HepG2 (cell line): ENCODE data around the gene SRSF4. TPM values are rescaled to one million over a fixed set of nuclear protein-coding genes. Genes with fewer than 3 reads are reported as not detected.

Experiments used
- ATAC-seq: fragments of 200-7000 bp; cut with Tn5 transposase; 3 replicates; pipeline ENCODE4 v1.9.1; 2020; ENCODE audit warnings: mild to moderate bottlenecking, moderate library complexity
- BruUV-seq: library from RNA; stranded (reverse); fragments of 400-500 nt; replicated peaks from 2 replicates; lab custom pipeline; 2021; lab: Mats Ljungman, UMichigan
- CTCF ChIA-PET: fragments of 300-600 bp; formaldehyde crosslinking; extraction: SDS; loops from one replicate; lab custom pipeline; 2021; ENCODE audit warnings: low total read pairs, inconsistent platforms, low intra/inter-chr PET ratio; lab: Yijun Ruan, JAX
- POLR2A ChIA-PET: fragments of 350-600 bp; sonication (Branson Sonifier 250); formaldehyde crosslinking; loops from one replicate; lab custom pipeline; 2020; ENCODE audit warnings: antibody characterized with exemption, inconsistent platforms; lab: Yijun Ruan, JAX
- DNase-seq: peaks from one replicate; pipeline ENCODE4 v3.0.0-alpha.2; 2015; ENCODE audit warnings: low spot score
- FAIRE-seq: peaks from 3 replicates; lab custom pipeline; 2011; peaks lifted over from hg19 to GRCh38; lab: Jason Lieb, UNC
- H2AFZ ChIP-seq: one replicate; pipeline ENCODE4 v1.6.1; 2011; ENCODE audit warnings: low read length, inconsistent platforms
- H3K27ac ChIP-seq: fragments of 300-600 bp; 3 replicates; pipeline ENCODE4 v1.8.0; 2011; ENCODE audit warnings: mixed run types, mild to moderate bottlenecking, mixed read lengths, low read length, inconsistent platforms; ENCODE audit not compliant: insufficient read depth; ENCODE audit errors: extremely low read length
- H3K27me3 ChIP-seq, 2 experiments: fragments of 200-600 bp in 1 of 2; 2 replicates in 1 of 2; 3 replicates in 1 of 2; pipeline versions ENCODE4 v1.6.0 to v1.8.0; 2011; ENCODE audit warnings: low read length in 2 of 2, mild to moderate bottlenecking in 2 of 2, moderate library complexity in 2 of 2, inconsistent platforms in 1 of 2; ENCODE audit not compliant: insufficient read depth in 2 of 2, control insufficient read depth in 1 of 2
- H3K36me3 ChIP-seq, 2 experiments: fragments of 200-600 bp in 1 of 2; replicated peaks in 1 of 2; 2 replicates in 1 of 2; 3 replicates in 1 of 2; pipeline versions ENCODE4 v1.5.1 to v1.8.0; 2011; ENCODE audit warnings: low read length in 2 of 2, inconsistent platforms in 1 of 2; ENCODE audit not compliant: insufficient read depth in 2 of 2, control insufficient read depth in 1 of 2
- H3K4me1 ChIP-seq: 2 replicates; pipeline ENCODE4 v1.5.1; 2012; ENCODE audit warnings: low read length, inconsistent platforms; ENCODE audit not compliant: insufficient read depth
- H3K4me2 ChIP-seq: 2 replicates; pipeline ENCODE4 v1.6.0; 2011; ENCODE audit warnings: low read depth, low read length, inconsistent platforms
- H3K4me3 ChIP-seq, 3 experiments: fragments of 200-600 bp in 1 of 3; sonication (generic), shearing (Covaris generic) in 1 of 3; replicated peaks in 1 of 3; 2 replicates each; pipeline ENCODE4 v1.5.1; 2011 to 2016; ENCODE audit warnings: low read length in 3 of 3, inconsistent platforms in 2 of 3, low read depth in 2 of 3, mild to moderate bottlenecking in 2 of 3, control low read depth in 1 of 3, mixed read lengths in 1 of 3; ENCODE audit not compliant: insufficient read depth in 1 of 3
- H3K79me2 ChIP-seq: one replicate; pipeline ENCODE4 v1.6.1; 2011; ENCODE audit warnings: low read length, inconsistent platforms; ENCODE audit not compliant: insufficient read depth
- H3K9ac ChIP-seq: 2 replicates; pipeline ENCODE4 v1.6.0; 2011; ENCODE audit warnings: mild to moderate bottlenecking, low read depth, low read length, inconsistent platforms; ENCODE audit not compliant: insufficient read depth
- H3K9me3 ChIP-seq: 2 replicates; pipeline ENCODE4 v1.5.1; 2012; ENCODE audit warnings: mild to moderate bottlenecking, low read length
- H4K20me1 ChIP-seq: 2 replicates; pipeline ENCODE4 v1.6.0; 2011; ENCODE audit warnings: inconsistent platforms, mild to moderate bottlenecking, low read length, moderate library complexity; ENCODE audit not compliant: insufficient read depth
- ARHGAP35 ChIP-seq: sonication (generic); formaldehyde crosslinking; IDR thresholded peaks from 2 replicates; pipeline ENCODE4 v1.9.0; 2022; ENCODE audit warnings: mild to moderate bottlenecking, inconsistent platforms, moderate library complexity, missing genetic modification reagents, borderline replicate concordance
- ATF1 ChIP-seq: IDR thresholded peaks from 2 replicates; pipeline ENCODE4 v1.6.1; 2016; ENCODE audit warnings: mild to moderate bottlenecking, control low read depth
- BRCA1 ChIP-seq: sonication (generic); formaldehyde crosslinking; IDR thresholded peaks from 2 replicates; pipeline ENCODE4 v1.4.0; 2020; ENCODE audit warnings: missing genetic modification reagents
- CBX5 ChIP-seq: sonication (generic); formaldehyde crosslinking; IDR thresholded peaks from 2 replicates; pipeline ENCODE4 v1.4.0; 2020; ENCODE audit warnings: missing genetic modification reagents, borderline replicate concordance
- DNMT1 ChIP-seq: sonication (generic); formaldehyde crosslinking; IDR thresholded peaks from 2 replicates; pipeline ENCODE4 v1.5.1; 2020; ENCODE audit warnings: mild to moderate bottlenecking, missing genetic modification reagents
- HDAC6 ChIP-seq: fragments of 200-600 bp; sonication (generic); IDR thresholded peaks from 2 replicates; pipeline ENCODE4 v1.7.0; 2017; ENCODE audit warnings: mild to moderate bottlenecking, antibody characterized with exemption, low read length, low read depth
- ISL2 ChIP-seq: sonication (generic); formaldehyde crosslinking; IDR thresholded peaks from 2 replicates; pipeline ENCODE4 v1.5.0; 2020; ENCODE audit warnings: missing genetic modification reagents
- PAF1 ChIP-seq: IDR thresholded peaks from 2 replicates; pipeline ENCODE4 v1.6.1; 2016; ENCODE audit warnings: missing genetic modification reagents, missing compliant biosample characterization
- SMARCE1 ChIP-seq: fragments of 450-650 bp; IDR thresholded peaks from 2 replicates; pipeline ENCODE4 v1.6.1; 2017; ENCODE audit warnings: borderline replicate concordance
- TOPORS ChIP-seq: sonication (generic); formaldehyde crosslinking; IDR thresholded peaks from 2 replicates; pipeline ENCODE4 v1.8.0; 2023; ENCODE audit warnings: mild to moderate bottlenecking, missing genetic modification reagents
- YEATS4 ChIP-seq: sonication (generic); formaldehyde crosslinking; IDR thresholded peaks from 2 replicates; pipeline ENCODE4 v1.4.0; 2020; ENCODE audit warnings: missing genetic modification reagents, borderline replicate concordance
- ZBTB38 ChIP-seq: sonication (generic); formaldehyde crosslinking; IDR thresholded peaks from 2 replicates; pipeline ENCODE4 v1.5.1; 2020; ENCODE audit warnings: mild to moderate bottlenecking, missing genetic modification reagents
- ZNF670 ChIP-seq: sonication (generic); formaldehyde crosslinking; IDR thresholded peaks from 2 replicates; pipeline ENCODE4 v1.8.0; 2022; ENCODE audit warnings: mild to moderate bottlenecking, missing genetic modification reagents, borderline replicate concordance
- WGBS: methylation state at CpG from one replicate; pipeline ENCODE4 v1.1.6; 2017; ENCODE audit warnings: low lambda C conversion rate; 5-methylcytosine and 5-hydroxymethylcytosine counted together
- in situ Hi-C: cut with HindIII; loops from 2 replicates; pipeline ENCODE4 v1.10.0; 2017; ENCODE audit warnings: low pct_unique_long_range_greater_than_20kb; ENCODE audit not compliant: extremely low pct_ligation_motif_present
- intact Hi-C: fragments of 100-400 bp; cut with micrococcal nuclease; formaldehyde crosslinking; loops from one replicate; pipeline ENCODE4 v1.10.0; 2022; ENCODE audit not compliant: unreplicated experiment
- polyA plus RNA-seq, 8 experiments: library from polyadenylated mRNA; depleted of rRNA in 3 of 8; stranded (reverse) in 7 of 8; unstranded in 1 of 8; fragments of >200 nt; fragmentation: Illumina TruSeq in 4 of 8; extraction: Trizol in 4 of 8; gene quantifications; 2 replicates each; pipeline versions ENCODE4 v1.2.1 to v1.2.3, GENCODE V29; 2011 to 2016; ENCODE audit warnings: low read depth in 4 of 8, missing spikeins in 1 of 8, mixed read lengths in 1 of 8; ENCODE audit not compliant: insufficient read depth in 1 of 8
- total RNA-seq, 5 experiments: library from RNA; depleted of rRNA; stranded (reverse); fragments of >200 nt; fragmentation: Illumina TruSeq; extraction: Trizol; gene quantifications; 2 replicates each; pipeline ENCODE4 v1.2.3, GENCODE V29; 2016; ENCODE audit warnings: low read depth in 1 of 5
- TF ChIP-seq, protein P1 (sequence below): sonication (generic); formaldehyde crosslinking; IDR thresholded peaks from 2 replicates; pipeline ENCODE4 v1.8.0; 2022; ENCODE audit warnings: missing genetic modification reagents, mild to moderate bottlenecking, inconsistent platforms, borderline replicate concordance
- TF ChIP-seq, protein P2 (sequence below): sonication (generic); formaldehyde crosslinking; IDR thresholded peaks from 2 replicates; pipeline ENCODE4 v1.4.0; 2020; ENCODE audit warnings: missing genetic modification reagents, borderline replicate concordance
- TF ChIP-seq, protein P3 (sequence below): sonication (generic); formaldehyde crosslinking; IDR thresholded peaks from 2 replicates; pipeline ENCODE4 v1.4.0; 2020; ENCODE audit warnings: missing genetic modification reagents, mild to moderate bottlenecking, borderline replicate concordance
- TF ChIP-seq, protein P4 (sequence below): IDR thresholded peaks from 2 replicates; pipeline ENCODE4 v1.4.0; 2020; ENCODE audit warnings: mild to moderate bottlenecking, missing genetic modification reagents

SRSF4 gene
- total and polyA plus RNA-seq, 2 of the 13 experiments (the other 11 are each of a cell fraction or from before 2014, with no cell fraction given): 37.7 to 50.9 TPM

DNA sequence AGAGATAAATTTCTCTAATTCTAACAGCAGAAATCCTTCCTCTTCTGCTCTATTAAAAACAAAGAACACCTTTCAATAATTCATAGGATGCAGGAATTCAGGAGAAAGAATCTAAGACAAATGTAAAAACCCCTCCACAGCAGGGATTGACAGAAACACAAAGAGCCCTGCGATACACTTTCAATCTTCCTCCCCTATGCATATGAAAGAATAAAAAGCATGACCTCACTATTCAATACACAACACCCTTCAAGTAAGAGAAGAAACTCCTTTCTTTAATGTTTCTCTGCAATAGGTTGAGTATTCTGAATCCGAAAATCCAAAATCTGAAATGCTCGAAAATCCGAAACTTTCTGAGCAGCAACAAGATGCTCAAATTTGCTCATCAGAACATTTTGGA lies 17.1 kb downstream of the SRSF4 start:
- Histone ChIP-seq H3K79me2 (peaks cover 80% of the 10 kb centered on the region), H3K27ac (no peak overlapping the region), H4K20me1 (peaks cover 33% of the 10 kb centered on the region), H3K4me3 (no peak overlapping the region), H3K27me3 (no peaks in the 10 kb centered on the region), H3K4me2 (no peak overlapping the region), H3K4me1 (peaks cover 43% of the 10 kb centered on the region), H3K9me3 (no peaks in the 10 kb centered on the region), H2AFZ (no peak overlapping the region), H3K36me3 (peaks cover 17 to 75% of the 10 kb centered on the region in 2 experiments), H3K9ac (no peak overlapping the region)
- intact Hi-C loops: no loop called here
- CTCF ChIA-PET: no interaction called here
- BruUV-seq: no TSS peak
- no peak for ATAC-seq
- DNase-seq: no peak
- over 99% methylated on average over 4 of the region's 4 CpGs for WGBS
- POLR2A ChIA-PET: interaction anchor here (3.0 kb wide), 1 partner anchor 16 kb away, joined by 11 read pairs; the partner anchor contains the start of gene SRSF4
- in situ Hi-C loops: no loop called here
- no peak for FAIRE-seq
- TF ChIP-seq, protein P1, sequence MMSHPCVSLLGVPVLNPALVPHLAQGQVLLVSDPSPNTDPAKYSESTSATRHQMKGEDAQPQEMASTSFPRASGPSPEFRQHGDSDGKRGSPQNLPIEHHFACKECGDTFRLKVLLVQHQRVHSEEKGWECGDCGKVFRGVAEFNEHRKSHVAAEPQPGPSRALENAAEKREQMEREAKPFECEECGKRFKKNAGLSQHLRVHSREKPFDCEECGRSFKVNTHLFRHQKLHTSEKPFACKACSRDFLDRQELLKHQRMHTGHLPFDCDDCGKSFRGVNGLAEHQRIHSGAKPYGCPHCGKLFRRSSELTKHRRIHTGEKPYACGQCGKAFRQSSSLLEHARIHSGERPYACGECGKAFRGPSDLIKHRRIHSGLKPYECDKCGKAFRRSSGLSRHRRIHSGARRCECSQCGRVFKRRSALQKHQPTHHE (CRISPR knock-in tag): no peak
- TF ChIP-seq, protein P2, sequence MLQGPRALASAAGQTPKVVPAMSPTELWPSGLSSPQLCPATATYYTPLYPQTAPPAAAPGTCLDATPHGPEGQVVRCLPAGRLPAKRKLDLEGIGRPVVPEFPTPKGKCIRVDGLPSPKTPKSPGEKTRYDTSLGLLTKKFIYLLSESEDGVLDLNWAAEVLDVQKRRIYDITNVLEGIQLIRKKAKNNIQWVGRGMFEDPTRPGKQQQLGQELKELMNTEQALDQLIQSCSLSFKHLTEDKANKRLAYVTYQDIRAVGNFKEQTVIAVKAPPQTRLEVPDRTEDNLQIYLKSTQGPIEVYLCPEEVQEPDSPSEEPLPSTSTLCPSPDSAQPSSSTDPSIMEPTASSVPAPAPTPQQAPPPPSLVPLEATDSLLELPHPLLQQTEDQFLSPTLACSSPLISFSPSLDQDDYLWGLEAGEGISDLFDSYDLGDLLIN (CRISPR knock-in tag): no peak
- no peak for TF ChIP-seq ATF1 (CRISPR knock-in tag)
- no peak for TF ChIP-seq ARHGAP35 (CRISPR knock-in tag)
- TF ChIP-seq TOPORS (CRISPR knock-in tag): no peak
- TF ChIP-seq, protein P3, sequence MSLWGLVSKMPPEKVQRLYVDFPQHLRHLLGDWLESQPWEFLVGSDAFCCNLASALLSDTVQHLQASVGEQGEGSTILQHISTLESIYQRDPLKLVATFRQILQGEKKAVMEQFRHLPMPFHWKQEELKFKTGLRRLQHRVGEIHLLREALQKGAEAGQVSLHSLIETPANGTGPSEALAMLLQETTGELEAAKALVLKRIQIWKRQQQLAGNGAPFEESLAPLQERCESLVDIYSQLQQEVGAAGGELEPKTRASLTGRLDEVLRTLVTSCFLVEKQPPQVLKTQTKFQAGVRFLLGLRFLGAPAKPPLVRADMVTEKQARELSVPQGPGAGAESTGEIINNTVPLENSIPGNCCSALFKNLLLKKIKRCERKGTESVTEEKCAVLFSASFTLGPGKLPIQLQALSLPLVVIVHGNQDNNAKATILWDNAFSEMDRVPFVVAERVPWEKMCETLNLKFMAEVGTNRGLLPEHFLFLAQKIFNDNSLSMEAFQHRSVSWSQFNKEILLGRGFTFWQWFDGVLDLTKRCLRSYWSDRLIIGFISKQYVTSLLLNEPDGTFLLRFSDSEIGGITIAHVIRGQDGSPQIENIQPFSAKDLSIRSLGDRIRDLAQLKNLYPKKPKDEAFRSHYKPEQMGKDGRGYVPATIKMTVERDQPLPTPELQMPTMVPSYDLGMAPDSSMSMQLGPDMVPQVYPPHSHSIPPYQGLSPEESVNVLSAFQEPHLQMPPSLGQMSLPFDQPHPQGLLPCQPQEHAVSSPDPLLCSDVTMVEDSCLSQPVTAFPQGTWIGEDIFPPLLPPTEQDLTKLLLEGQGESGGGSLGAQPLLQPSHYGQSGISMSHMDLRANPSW (CRISPR knock-in tag): no peak
- TF ChIP-seq PAF1 (CRISPR knock-in tag): no peak
- no peak for TF ChIP-seq ZBTB38 (CRISPR knock-in tag)
- no peak for TF ChIP-seq CBX5 (CRISPR knock-in tag)
- TF ChIP-seq YEATS4 (CRISPR knock-in tag): no peak
- TF ChIP-seq, protein P4, sequence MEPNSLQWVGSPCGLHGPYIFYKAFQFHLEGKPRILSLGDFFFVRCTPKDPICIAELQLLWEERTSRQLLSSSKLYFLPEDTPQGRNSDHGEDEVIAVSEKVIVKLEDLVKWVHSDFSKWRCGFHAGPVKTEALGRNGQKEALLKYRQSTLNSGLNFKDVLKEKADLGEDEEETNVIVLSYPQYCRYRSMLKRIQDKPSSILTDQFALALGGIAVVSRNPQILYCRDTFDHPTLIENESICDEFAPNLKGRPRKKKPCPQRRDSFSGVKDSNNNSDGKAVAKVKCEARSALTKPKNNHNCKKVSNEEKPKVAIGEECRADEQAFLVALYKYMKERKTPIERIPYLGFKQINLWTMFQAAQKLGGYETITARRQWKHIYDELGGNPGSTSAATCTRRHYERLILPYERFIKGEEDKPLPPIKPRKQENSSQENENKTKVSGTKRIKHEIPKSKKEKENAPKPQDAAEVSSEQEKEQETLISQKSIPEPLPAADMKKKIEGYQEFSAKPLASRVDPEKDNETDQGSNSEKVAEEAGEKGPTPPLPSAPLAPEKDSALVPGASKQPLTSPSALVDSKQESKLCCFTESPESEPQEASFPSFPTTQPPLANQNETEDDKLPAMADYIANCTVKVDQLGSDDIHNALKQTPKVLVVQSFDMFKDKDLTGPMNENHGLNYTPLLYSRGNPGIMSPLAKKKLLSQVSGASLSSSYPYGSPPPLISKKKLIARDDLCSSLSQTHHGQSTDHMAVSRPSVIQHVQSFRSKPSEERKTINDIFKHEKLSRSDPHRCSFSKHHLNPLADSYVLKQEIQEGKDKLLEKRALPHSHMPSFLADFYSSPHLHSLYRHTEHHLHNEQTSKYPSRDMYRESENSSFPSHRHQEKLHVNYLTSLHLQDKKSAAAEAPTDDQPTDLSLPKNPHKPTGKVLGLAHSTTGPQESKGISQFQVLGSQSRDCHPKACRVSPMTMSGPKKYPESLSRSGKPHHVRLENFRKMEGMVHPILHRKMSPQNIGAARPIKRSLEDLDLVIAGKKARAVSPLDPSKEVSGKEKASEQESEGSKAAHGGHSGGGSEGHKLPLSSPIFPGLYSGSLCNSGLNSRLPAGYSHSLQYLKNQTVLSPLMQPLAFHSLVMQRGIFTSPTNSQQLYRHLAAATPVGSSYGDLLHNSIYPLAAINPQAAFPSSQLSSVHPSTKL (CRISPR knock-in tag): no peak
- TF ChIP-seq ZNF670 (CRISPR knock-in tag): no peak
- TF ChIP-seq BRCA1: no peak
- TF ChIP-seq DNMT1 (CRISPR knock-in tag): no peak
- TF ChIP-seq ISL2 (CRISPR knock-in tag): no peak
- TF ChIP-seq SMARCE1: no peak
- TF ChIP-seq HDAC6: no peak
